Upper lobe of left lung (tissue), 6 donors: ENCODE measurements around the gene ERC1. TPM values are rescaled to one million over a fixed set of nuclear protein-coding genes. Genes with fewer than 3 reads are reported as not detected.

Source experiments
- ATAC-seq, 2 donors: fragments of 200-7000 bp; cut with Tn5 transposase; one replicate each; pipeline ENCODE4 v1.9.1; 2022; ENCODE audit warnings: mild to moderate bottlenecking in 2 of 2, moderate library complexity in 2 of 2; ENCODE audit not compliant: low FRiP score in 2 of 2
- DNase-seq, 2 donors: peaks; one replicate each; pipeline ENCODE4 v3.0.0-alpha.2; 2019 to 2020
- H3K27ac ChIP-seq, 4 donors: fragments of 200-600 bp; sonication (generic); one replicate each; pipeline ENCODE4 v1.5.1; 2016 to 2019
- H3K27me3 ChIP-seq, 4 donors: fragments of 200-600 bp; sonication (generic); one replicate each; pipeline ENCODE4 v1.5.1; 2017 to 2019
- H3K36me3 ChIP-seq, 4 donors: fragments of 200-600 bp; sonication (generic); one replicate each; pipeline ENCODE4 v1.5.1; 2016 to 2019
- H3K4me1 ChIP-seq, 4 donors: fragments of 200-600 bp; sonication (generic); one replicate each; pipeline ENCODE4 v1.5.1; 2018 to 2019
- H3K4me3 ChIP-seq, 4 donors: fragments of 200-600 bp; sonication (generic); one replicate each; pipeline ENCODE4 v1.5.1; 2017 to 2019; ENCODE audit warnings: mild to moderate bottlenecking in 2 of 4, moderate library complexity in 1 of 4
- H3K9me3 ChIP-seq, 4 donors: fragments of 200-600 bp; sonication (generic); one replicate each; pipeline ENCODE4 v1.5.1; 2018 to 2019
- EP300 ChIP-seq, 4 donors: sonication (generic); formaldehyde crosslinking; IDR thresholded peaks; one replicate each; pipeline ENCODE4 v1.5.1; 2017; ENCODE audit warnings: antibody characterized with exemption in 4 of 4, control low read depth in 2 of 4
- POLR2A ChIP-seq, 4 donors: fragments of 450-650 bp; IDR thresholded peaks; one replicate each; pipeline ENCODE4 v1.5.1; 2016 to 2017; ENCODE audit warnings: antibody characterized with exemption in 4 of 4, mild to moderate bottlenecking in 2 of 4
- POLR2AphosphoS5 ChIP-seq, 2 donors: sonication (generic); formaldehyde crosslinking; IDR thresholded peaks; one replicate each; pipeline ENCODE4 v1.5.1; 2017; ENCODE audit warnings: antibody characterized with exemption in 2 of 2
- WGBS, 2 donors: methylation state at CpG; one replicate each; pipeline ENCODE4 v1.1.5; 2017 to 2018; 5-methylcytosine and 5-hydroxymethylcytosine counted together
- total RNA-seq, 6 donors: library from RNA; depleted of rRNA in 4 of 6; stranded (reverse); fragments of >200 nt in 4 of 6; gene quantifications; one replicate each; pipeline versions ENCODE4 v1.1.0 to v1.2.1, GENCODE V29; 2016 to 2021
- TF ChIP-seq, protein P1 (sequence below), 6 experiments: fragments of 450-650 bp in 4 of 6; fragments of 200-600 bp in 2 of 6; sonication (generic) in 2 of 6; IDR thresholded peaks; one replicate each; pipeline ENCODE4 v1.5.1; 2016 to 2019; ENCODE audit warnings: antibody characterized with exemption in 6 of 6
- donor health status: DM: no; HTN: no; CAD: no; lungs with moderate emphysema.
- donor health status: DM: no; HTN: yes; CAD: no; lungs with severe emphysema.

Gene ERC1
- total RNA-seq, 6 donors from 2014 or later, result 37.7 to 158 (median 60.1) TPM

DNA sequence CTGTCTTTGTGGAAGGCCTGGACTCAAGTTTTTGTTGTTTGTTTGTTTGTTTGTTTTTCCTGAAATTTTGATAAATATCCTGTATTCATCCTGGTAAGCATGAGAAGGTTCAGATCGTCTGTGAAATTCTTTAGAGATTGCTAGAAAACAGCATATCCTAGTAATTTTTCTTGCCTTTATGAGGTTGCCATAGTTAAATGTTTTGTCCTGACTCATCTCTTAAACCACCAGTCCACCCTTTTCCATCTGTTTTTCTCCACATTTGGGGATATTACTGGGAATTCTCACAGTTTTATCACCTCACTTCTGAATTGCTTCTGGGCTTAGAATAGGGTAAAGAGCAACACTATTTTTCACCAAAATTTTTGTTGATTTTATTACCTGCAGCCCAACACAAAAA lies 355.1 kb downstream of the ERC1 start:
- Histone ChIP-seq H3K27ac (no peak overlapping the region), H3K4me1 (peaks cover 0 to 4% (median 0%) of the 10 kb centered on the region in 4 donors), H3K9me3 (no peaks in the 10 kb centered on the region), H3K36me3 (no peaks in the 10 kb centered on the region), H3K27me3 (no peaks in the 10 kb centered on the region), H3K4me3 (no peak overlapping the region)
- TF ChIP-seq POLR2A (IDR thresholded peaks at IDR 0.05) (no peak), POLR2AphosphoS5 (IDR thresholded peaks at IDR 0.05) (no peak), EP300 (IDR thresholded peaks at IDR 0.05) (no peak)
- TF ChIP-seq, protein P1, sequence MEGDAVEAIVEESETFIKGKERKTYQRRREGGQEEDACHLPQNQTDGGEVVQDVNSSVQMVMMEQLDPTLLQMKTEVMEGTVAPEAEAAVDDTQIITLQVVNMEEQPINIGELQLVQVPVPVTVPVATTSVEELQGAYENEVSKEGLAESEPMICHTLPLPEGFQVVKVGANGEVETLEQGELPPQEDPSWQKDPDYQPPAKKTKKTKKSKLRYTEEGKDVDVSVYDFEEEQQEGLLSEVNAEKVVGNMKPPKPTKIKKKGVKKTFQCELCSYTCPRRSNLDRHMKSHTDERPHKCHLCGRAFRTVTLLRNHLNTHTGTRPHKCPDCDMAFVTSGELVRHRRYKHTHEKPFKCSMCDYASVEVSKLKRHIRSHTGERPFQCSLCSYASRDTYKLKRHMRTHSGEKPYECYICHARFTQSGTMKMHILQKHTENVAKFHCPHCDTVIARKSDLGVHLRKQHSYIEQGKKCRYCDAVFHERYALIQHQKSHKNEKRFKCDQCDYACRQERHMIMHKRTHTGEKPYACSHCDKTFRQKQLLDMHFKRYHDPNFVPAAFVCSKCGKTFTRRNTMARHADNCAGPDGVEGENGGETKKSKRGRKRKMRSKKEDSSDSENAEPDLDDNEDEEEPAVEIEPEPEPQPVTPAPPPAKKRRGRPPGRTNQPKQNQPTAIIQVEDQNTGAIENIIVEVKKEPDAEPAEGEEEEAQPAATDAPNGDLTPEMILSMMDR (IDR thresholded peaks at IDR 0.05), result no peak
- WGBS, 2 donors, result 90 to 97% methylated on average over 1 of the region's 1 CpG
- DNase-seq, result no peak
- no peak for ATAC-seq

DNA sequence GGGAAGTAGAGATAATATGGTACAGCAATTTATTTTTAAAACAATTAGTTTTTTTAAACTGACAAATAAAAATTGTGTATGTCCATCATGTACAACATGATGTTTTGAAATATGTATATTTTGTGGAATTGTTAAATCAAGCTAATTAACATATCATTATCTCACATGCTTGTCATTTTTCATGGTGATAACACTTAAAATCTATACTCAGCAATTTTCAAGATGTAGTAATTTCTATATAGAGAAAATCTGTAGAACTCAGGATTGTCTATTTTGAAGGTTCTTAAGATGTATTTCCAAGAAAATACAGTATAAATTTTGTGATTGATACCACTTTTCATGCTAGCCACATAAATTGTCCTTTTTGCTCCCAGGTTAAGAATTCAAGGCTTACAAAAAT lies 356.3 kb downstream of the ERC1 start:
- Histone ChIP-seq H3K4me1 (peaks cover 0 to 4% (median 0%) of the 10 kb centered on the region in 4 donors), H3K27me3 (no peaks in the 10 kb centered on the region), H3K9me3 (no peaks in the 10 kb centered on the region), H3K36me3 (no peaks in the 10 kb centered on the region), H3K27ac (no peak overlapping the region), H3K4me3 (no peak overlapping the region)
- no peak for TF ChIP-seq POLR2A (IDR thresholded peaks at IDR 0.05)
- TF ChIP-seq, protein P1 (IDR thresholded peaks at IDR 0.05), result no peak
- no peak for TF ChIP-seq POLR2AphosphoS5 (IDR thresholded peaks at IDR 0.05)
- TF ChIP-seq EP300 (IDR thresholded peaks at IDR 0.05), result no peak
- ATAC-seq (no peak), DNase-seq (no peak)

DNA sequence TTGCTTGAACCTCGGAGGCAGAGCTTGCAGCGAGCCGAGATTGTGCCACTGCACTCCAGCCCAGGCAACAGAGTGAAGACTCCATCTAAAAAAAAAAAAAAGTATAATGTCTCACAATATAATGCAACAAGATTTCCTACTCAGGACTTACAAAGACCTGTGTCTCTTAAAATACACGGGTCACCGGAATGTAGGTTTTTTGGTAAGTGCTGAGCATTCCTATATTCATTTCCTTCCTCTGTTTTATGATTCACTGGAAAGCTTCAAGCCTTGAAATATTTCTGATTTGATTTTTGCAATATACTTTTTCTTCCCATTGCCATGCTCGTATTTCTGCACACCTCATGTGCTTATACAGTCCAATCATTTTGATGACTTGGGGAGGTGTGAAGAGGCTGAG lies 357.6 kb downstream of the ERC1 start:
- DNase-seq (no peak), ATAC-seq (no peak)
- no peaks in the 10 kb centered on the region for H3K27me3 ChIP-seq
- 91 to 97% methylated on average over 6 of the region's 6 CpGs for WGBS, 2 donors
- no peaks in the 10 kb centered on the region for H3K9me3 ChIP-seq
- H3K4me1 ChIP-seq, result peaks cover 0 to 4% (median 0%) of the 10 kb centered on the region in 4 donors
- no peak overlapping the region for H3K4me3 ChIP-seq
- TF ChIP-seq, protein P1 (IDR thresholded peaks at IDR 0.05), result no peak
- TF ChIP-seq POLR2A (IDR thresholded peaks at IDR 0.05), result no peak
- no peak for TF ChIP-seq POLR2AphosphoS5 (IDR thresholded peaks at IDR 0.05)
- TF ChIP-seq EP300 (IDR thresholded peaks at IDR 0.05), result no peak
- H3K36me3 ChIP-seq, result no peaks in the 10 kb centered on the region
- no peak overlapping the region for H3K27ac ChIP-seq

DNA sequence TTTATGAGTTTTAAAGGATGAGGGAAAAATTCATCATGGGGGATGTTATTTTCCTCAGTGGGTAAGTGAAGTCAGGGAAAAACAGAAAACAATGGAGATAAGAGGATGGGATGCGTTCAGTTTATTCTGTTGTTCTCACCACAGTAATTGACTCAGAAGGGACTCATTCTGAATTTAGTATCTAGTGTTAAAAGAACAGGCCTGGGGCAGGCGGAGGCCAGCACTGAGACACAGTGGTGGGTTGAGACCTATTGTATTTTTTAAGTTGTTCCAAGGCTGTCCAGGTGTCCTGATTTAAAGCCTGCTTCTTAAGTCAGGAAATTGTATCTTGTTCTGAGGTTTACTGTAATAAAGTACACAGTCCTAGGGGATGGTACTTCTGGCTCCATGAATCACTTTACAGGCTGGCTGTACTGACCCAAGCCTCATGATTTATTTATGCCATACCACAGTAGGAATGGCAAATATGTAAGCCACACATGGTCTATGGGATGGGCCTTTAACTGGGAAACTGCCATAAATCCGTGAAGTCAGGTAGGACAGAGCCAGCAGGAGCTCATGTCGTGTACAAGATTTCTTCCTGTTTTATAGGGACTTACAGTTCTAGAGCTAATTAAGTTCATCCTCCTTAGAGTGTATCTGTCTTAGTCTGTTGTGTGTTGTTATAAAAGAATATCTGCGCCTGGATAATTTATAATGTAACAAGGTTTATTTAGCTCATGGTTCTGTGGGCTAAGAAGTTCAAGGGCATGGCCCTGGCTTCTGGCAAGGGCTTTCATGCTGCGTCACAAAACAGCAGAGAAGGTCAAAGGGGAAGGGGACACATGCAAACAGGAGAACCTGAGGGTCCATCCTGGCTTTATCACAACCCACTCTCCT lies 359.3 kb downstream of the ERC1 start:
- no peaks in the 10 kb centered on the region for H3K9me3 ChIP-seq
- 64 to 81% methylated on average over 6 of the region's 6 CpGs for WGBS, 2 donors
- H3K4me1 ChIP-seq, result peaks cover 0 to 4% (median 0%) of the 10 kb centered on the region in 4 donors
- TF ChIP-seq EP300 (IDR thresholded peaks at IDR 0.05) (no peak), POLR2A (IDR thresholded peaks at IDR 0.05) (no peak), POLR2AphosphoS5 (IDR thresholded peaks at IDR 0.05) (no peak)
- TF ChIP-seq, protein P1 (IDR thresholded peaks at IDR 0.05), result no peak
- H3K27ac ChIP-seq, result no peak overlapping the region
- no peaks in the 10 kb centered on the region for H3K27me3 ChIP-seq
- H3K4me3 ChIP-seq, result no peak overlapping the region
- DNase-seq, result no peak
- no peaks in the 10 kb centered on the region for H3K36me3 ChIP-seq
- ATAC-seq, result peak in 1 of 2 donors; percentile 69

DNA sequence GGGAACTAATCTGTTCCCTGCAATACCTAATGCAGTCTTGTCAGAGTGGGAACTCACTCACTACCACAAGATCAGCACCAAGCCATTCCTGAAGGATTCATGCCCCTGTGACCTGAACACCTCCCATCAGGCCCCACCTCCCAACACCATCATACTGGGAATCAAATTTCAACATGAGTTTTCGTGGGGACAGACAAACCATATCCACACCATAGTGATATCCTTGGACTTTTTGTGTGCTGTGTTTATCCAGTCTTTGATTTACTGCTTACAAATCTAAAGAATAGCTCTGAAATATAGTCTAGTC lies 359.9 kb downstream of the ERC1 start:
- Histone ChIP-seq H3K27ac (no peak overlapping the region), H3K4me3 (no peak overlapping the region), H3K36me3 (no peaks in the 10 kb centered on the region), H3K4me1 (peaks cover 0 to 4% (median 0%) of the 10 kb centered on the region in 4 donors), H3K9me3 (no peaks in the 10 kb centered on the region), H3K27me3 (no peaks in the 10 kb centered on the region)
- no peak for TF ChIP-seq POLR2AphosphoS5 (IDR thresholded peaks at IDR 0.05)
- no peak for TF ChIP-seq EP300 (IDR thresholded peaks at IDR 0.05)
- TF ChIP-seq, protein P1 (IDR thresholded peaks at IDR 0.05), result no peak
- no peak for TF ChIP-seq POLR2A (IDR thresholded peaks at IDR 0.05)
- ATAC-seq (no peak), DNase-seq (no peak)
- WGBS, 2 donors, result 83 to 84% methylated on average over 1 of the region's 1 CpG
